ENCODE data around the gene CHST6.
A peak's percentile ranks its signal among the peaks of the same experiment; 100 is the strongest.
"Not testable (repeated sequence)": the region's sequence is repeated elsewhere in the genome, so short reads cannot be mapped to it uniquely, and the experiment has no call there.

The CHST6 gene

GRCh38 chr16:75452464-75453190 is 42.6 kb downstream of the CHST6 start:
- no peak for DNase-seq

- DNase-seq = no peak
These were observed 48.8 kb downstream of the CHST6 start for GRCh38 chr16:75446416-75446815.

GRCh38 chr16:75445298-75445697 is 49.9 kb downstream of the CHST6 start:
- no peak for DNase-seq

- no peak for DNase-seq
These were observed 51.9 kb downstream of the CHST6 start for GRCh38 chr16:75443298-75443697.

- DNase-seq = peak in 54 of 58 donors; percentile 15 to 93 (median 84)
These were observed 61.4 kb downstream of the CHST6 start for GRCh38 chr16:75433732-75434413.

- DNase-seq = peak; percentile 61 to 97 (median 92)
These were observed 62.2 kb downstream of the CHST6 start, which contains the start of gene CFDP1 for GRCh38 chr16:75432828-75433731. TSS of gene CFDP1 (minus strand) at chr16:75433503. CDS start at chr16:75433352, 151 bp downstream.

- DNase-seq = no peak
These were observed 65.4 kb downstream of the CHST6 start for GRCh38 chr16:75429621-75430403.

- DNase-seq = not testable (repeated sequence)
These were observed 68.7 kb downstream of the CHST6 start for GRCh38 chr16:75426524-75426923.

GRCh38 chr16:75424105-75424762 is 71.0 kb downstream of the CHST6 start:
- not testable (repeated sequence) for DNase-seq

GRCh38 chr16:75423723-75424104 is 71.5 kb downstream of the CHST6 start:
- no peak for DNase-seq

Data from anterior cingulate cortex (tissue), 58 donors.